K562 (cell line): ENCODE data around the gene EML3. TPM values are rescaled to one million over a fixed set of nuclear protein-coding genes. Genes with fewer than 3 reads are reported as not detected.

ENCODE experiments used
- ATF7 ChIP-seq: fragments of 450-650 bp; IDR thresholded peaks from 2 replicates; pipeline ENCODE4 v1.7.1; 2014; ENCODE audit warnings: mild to moderate bottlenecking, moderate library complexity
- CREM ChIP-seq: IDR thresholded peaks from 2 replicates; pipeline ENCODE4 v1.6.1; 2014; ENCODE audit warnings: antibody characterized with exemption, low read depth
- ESRRA ChIP-seq: fragments of 450-650 bp; IDR thresholded peaks from 2 replicates; pipeline ENCODE4 v1.6.1; 2014; ENCODE audit warnings: low read depth, mild to moderate bottlenecking, moderate library complexity, borderline replicate concordance
- HDAC1 ChIP-seq, 2 experiments: fragments of 450-650 bp; IDR thresholded peaks; 2 replicates each; pipeline ENCODE4 v1.6.1; 2016 to 2017; ENCODE audit warnings: inconsistent platforms in 1 of 2, mild to moderate bottlenecking in 1 of 2, moderate library complexity in 1 of 2
- HMGN3 ChIP-seq: IDR thresholded peaks from 2 replicates; pipeline ENCODE4 v1.6.1; 2011; ENCODE audit warnings: borderline replicate concordance, low read depth, mild to moderate bottlenecking, mixed read lengths, low read length; ENCODE audit not compliant: insufficient read length; ENCODE audit errors: extremely low read depth
- JUN ChIP-seq, 2 experiments: sonication (generic) in 1 of 2; formaldehyde crosslinking in 1 of 2; IDR thresholded peaks; 2 replicates each; pipeline versions ENCODE4 v1.6.1 to v1.8.0; 2012 to 2022; ENCODE audit warnings: borderline replicate concordance in 2 of 2, mild to moderate bottlenecking in 2 of 2, improper control_type of control experiment in 1 of 2, low read depth in 1 of 2, low read length in 1 of 2, missing genetic modification reagents in 1 of 2
- JUNB ChIP-seq: fragments of 450-650 bp; formaldehyde crosslinking; conservative IDR thresholded peaks from 2 replicates; pipeline ENCODE4 v1.4.0; 2020; ENCODE audit warnings: mild to moderate bottlenecking
- L3MBTL2 ChIP-seq: fragments of 450-650 bp; IDR thresholded peaks from 2 replicates; pipeline ENCODE4 v1.6.1; 2016; ENCODE audit warnings: mild to moderate bottlenecking, moderate library complexity
- NFIC ChIP-seq: fragments of 450-650 bp; IDR thresholded peaks from 2 replicates; pipeline ENCODE4 v1.6.1; 2017; ENCODE audit warnings: mild to moderate bottlenecking, inconsistent platforms
- PHF8 ChIP-seq: fragments of 200-600 bp; sonication (generic); IDR thresholded peaks from 2 replicates; pipeline ENCODE4 v1.6.1; 2012; ENCODE audit warnings: mixed run types, mild to moderate bottlenecking, inconsistent platforms, low read length, moderate library complexity, borderline replicate concordance
- RBFOX2 ChIP-seq: fragments of 200-400 bp; formaldehyde crosslinking; IDR thresholded peaks from 2 replicates; pipeline ENCODE4 v1.6.1; 2017; ENCODE audit warnings: low read depth, mild to moderate bottlenecking, low read length, moderate library complexity
- RCOR1 ChIP-seq, 2 experiments: IDR thresholded peaks; 2 replicates each; pipeline ENCODE4 v1.6.1; 2012; ENCODE audit warnings: low read depth in 2 of 2, low read length in 2 of 2, borderline replicate concordance in 1 of 2, improper control_type of control experiment in 1 of 2
- SMAD4 ChIP-seq: fragments of 250-450 bp; sonication (Bioruptor Pico); conservative IDR thresholded peaks from 2 replicates; pipeline ENCODE4 v1.8.0; 2021; ENCODE audit warnings: inconsistent platforms, mild to moderate bottlenecking, moderate library complexity
- TCF7L2 ChIP-seq: fragments of 150-350 bp; IDR thresholded peaks from 2 replicates; pipeline ENCODE4 v1.6.1; 2016; ENCODE audit warnings: low read depth, mild to moderate bottlenecking, low read length, moderate library complexity
- TEAD4 ChIP-seq, 2 experiments: sonication (generic) in 1 of 2; formaldehyde crosslinking in 1 of 2; IDR thresholded peaks; 2 replicates each; pipeline versions ENCODE4 v1.6.1 to v1.8.0; 2012 to 2022; ENCODE audit warnings: borderline replicate concordance in 1 of 2, inconsistent platforms in 1 of 2, low read length in 1 of 2, mild to moderate bottlenecking in 1 of 2, missing genetic modification reagents in 1 of 2
- WHSC1 ChIP-seq: IDR thresholded peaks from one replicate; pipeline ENCODE4 v1.6.1; 2012; ENCODE audit warnings: low read length, control low read depth, inconsistent platforms
- ZNF311 ChIP-seq: fragments of 250-450 bp; sonication (Bioruptor Pico); IDR thresholded peaks from 2 replicates; pipeline ENCODE4 v1.4.0; 2020; ENCODE audit warnings: mild to moderate bottlenecking, moderate library complexity
- polyA plus RNA-seq, 8 experiments: library from polyadenylated mRNA; depleted of rRNA in 4 of 8; stranded (reverse) in 5 of 8; unstranded in 3 of 8; fragments of >200 nt; fragmentation: Nextera tagmentation in 2 of 8; fragmentation: Illumina TruSeq in 1 of 8; extraction: Ambion mirVana in 2 of 8; extraction: Trizol in 1 of 8; gene quantifications; 2 replicates each; pipeline versions ENCODE4 v1.2.1 to v1.2.3, GENCODE V29; 2011 to 2014; ENCODE audit warnings: inconsistent platforms in 1 of 8, missing spikeins in 1 of 8
- total RNA-seq, 7 experiments: library from RNA; depleted of rRNA in 6 of 7; stranded (reverse); fragments of >200 nt in 6 of 7; fragmentation: Illumina TruSeq in 2 of 7; extraction: Trizol in 2 of 7; gene quantifications; 2 replicates each; pipeline versions ENCODE4 v1.2.1 to v1.2.3, GENCODE V29; 2011 to 2021; ENCODE audit warnings: low replicate concordance in 1 of 7
- TF ChIP-seq, protein P1 (sequence below): fragments of 250-450 bp; sonication (Bioruptor Pico); IDR thresholded peaks from 2 replicates; pipeline ENCODE4 v1.8.0; 2021; ENCODE audit warnings: moderate library complexity, mild to moderate bottlenecking, inconsistent platforms
- TF ChIP-seq, protein P2 (sequence below): fragments of 250-450 bp; sonication (Bioruptor Pico); IDR thresholded peaks from 2 replicates; pipeline ENCODE4 v1.8.0; 2022; ENCODE audit warnings: inconsistent platforms, mild to moderate bottlenecking, moderate library complexity, borderline replicate concordance
- TF ChIP-seq, protein P3 (sequence below): fragments of 250-450 bp; sonication (Bioruptor Pico); IDR thresholded peaks from 2 replicates; pipeline ENCODE4 v1.4.0; 2020

EML3 gene
- total and polyA plus RNA-seq, 9 of the 15 experiments (the other 6 are each of a cell fraction or from before 2014, with no cell fraction given): 0.32 to 90.5 (median 26.4) TPM

DNA sequence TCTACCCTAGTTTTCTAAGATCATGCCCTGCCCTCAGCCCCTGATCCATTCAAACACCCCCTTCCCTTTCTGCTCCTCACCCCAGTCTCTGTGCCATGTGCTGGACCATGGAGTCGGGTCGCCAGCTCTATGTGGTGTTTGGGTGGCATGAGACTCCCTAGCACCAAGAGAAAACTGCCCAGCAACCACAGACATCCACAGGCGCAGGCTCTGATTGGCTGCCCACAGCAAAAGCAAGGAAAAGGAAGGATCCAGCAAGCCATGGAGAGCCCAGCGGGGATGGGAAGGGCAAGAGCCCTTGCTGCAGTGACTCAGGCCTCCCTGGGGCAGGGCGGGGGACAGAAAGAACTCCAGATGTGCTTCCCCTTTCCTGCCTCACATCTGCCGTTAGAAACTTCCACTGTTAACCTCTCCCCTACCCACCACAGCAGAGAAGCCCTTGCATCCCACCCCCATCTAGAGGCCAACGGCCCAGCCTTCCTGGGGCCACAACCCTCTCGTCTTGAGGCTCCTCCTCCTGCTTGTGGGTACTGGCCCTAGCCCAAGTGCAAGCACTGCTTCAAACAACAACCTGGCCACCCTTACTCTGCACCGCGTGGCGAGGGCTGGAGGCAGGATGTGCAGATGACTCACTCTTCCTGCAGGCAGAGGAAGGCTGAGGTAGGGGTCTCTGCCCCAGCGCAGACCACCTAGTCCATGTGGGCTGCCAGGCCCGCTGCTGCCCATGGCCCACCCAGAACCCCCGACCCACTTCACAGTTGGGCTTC is 56.3 kb downstream of the EML3 start (continued):
- TF ChIP-seq ATF7 (peak; percentile 47; the same call in 1 of the 2 replicates), RBFOX2 (peak; percentile 58), NFIC (peak; percentile 76), TEAD4 (IDR thresholded peaks at IDR 0.05; ENCODE audit: low read length) (no peak), TEAD4 (CRISPR knock-in tag; IDR thresholded peaks at IDR 0.05; ENCODE audit: borderline replicate concordance) (no peak), JUN (IDR thresholded peaks at IDR 0.05; ENCODE audit: borderline replicate concordance, low read depth, low read length) (peak; percentile 26; the same call in 1 of the 2 replicates), JUN (CRISPR knock-in tag; IDR thresholded peaks at IDR 0.05; ENCODE audit: borderline replicate concordance) (no peak), SMAD4 (peak; percentile 19; the same call in 1 of the 2 replicates), HDAC1 (IDR thresholded peaks at IDR 0.05) (peak in 1 of 2 experiments; percentile 40; a peak in 1 of 4 replicates), HMGN3 (no peak), ZNF311 (peak; percentile 43; the same call in 1 of the 2 replicates), ESRRA (peak; percentile 32; the same call in 1 of the 2 replicates), TCF7L2 (no peak), CREM (peak; percentile 33; the same call in 1 of the 2 replicates), JUNB (peak; percentile 46; the same call in 1 of the 2 replicates), RCOR1 (IDR thresholded peaks at IDR 0.05; ENCODE audit: borderline replicate concordance in 1 of 2, low read depth in 2 of 2, low read length in 2 of 2) (0 out of 4 replicates have a peak, but pooled peaks of 1 of the 2 experiments have one; percentile 45), L3MBTL2 (peak; percentile 86), PHF8 (no peak), WHSC1 (no peak)
- TF ChIP-seq, protein P1, sequence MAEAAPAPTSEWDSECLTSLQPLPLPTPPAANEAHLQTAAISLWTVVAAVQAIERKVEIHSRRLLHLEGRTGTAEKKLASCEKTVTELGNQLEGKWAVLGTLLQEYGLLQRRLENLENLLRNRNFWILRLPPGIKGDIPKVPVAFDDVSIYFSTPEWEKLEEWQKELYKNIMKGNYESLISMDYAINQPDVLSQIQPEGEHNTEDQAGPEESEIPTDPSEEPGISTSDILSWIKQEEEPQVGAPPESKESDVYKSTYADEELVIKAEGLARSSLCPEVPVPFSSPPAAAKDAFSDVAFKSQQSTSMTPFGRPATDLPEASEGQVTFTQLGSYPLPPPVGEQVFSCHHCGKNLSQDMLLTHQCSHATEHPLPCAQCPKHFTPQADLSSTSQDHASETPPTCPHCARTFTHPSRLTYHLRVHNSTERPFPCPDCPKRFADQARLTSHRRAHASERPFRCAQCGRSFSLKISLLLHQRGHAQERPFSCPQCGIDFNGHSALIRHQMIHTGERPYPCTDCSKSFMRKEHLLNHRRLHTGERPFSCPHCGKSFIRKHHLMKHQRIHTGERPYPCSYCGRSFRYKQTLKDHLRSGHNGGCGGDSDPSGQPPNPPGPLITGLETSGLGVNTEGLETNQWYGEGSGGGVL (CRISPR knock-in tag): no peak
- TF ChIP-seq, protein P2, sequence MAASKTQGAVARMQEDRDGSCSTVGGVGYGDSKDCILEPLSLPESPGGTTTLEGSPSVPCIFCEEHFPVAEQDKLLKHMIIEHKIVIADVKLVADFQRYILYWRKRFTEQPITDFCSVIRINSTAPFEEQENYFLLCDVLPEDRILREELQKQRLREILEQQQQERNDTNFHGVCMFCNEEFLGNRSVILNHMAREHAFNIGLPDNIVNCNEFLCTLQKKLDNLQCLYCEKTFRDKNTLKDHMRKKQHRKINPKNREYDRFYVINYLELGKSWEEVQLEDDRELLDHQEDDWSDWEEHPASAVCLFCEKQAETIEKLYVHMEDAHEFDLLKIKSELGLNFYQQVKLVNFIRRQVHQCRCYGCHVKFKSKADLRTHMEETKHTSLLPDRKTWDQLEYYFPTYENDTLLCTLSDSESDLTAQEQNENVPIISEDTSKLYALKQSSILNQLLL (CRISPR knock-in tag): no peak
- TF ChIP-seq, protein P3, sequence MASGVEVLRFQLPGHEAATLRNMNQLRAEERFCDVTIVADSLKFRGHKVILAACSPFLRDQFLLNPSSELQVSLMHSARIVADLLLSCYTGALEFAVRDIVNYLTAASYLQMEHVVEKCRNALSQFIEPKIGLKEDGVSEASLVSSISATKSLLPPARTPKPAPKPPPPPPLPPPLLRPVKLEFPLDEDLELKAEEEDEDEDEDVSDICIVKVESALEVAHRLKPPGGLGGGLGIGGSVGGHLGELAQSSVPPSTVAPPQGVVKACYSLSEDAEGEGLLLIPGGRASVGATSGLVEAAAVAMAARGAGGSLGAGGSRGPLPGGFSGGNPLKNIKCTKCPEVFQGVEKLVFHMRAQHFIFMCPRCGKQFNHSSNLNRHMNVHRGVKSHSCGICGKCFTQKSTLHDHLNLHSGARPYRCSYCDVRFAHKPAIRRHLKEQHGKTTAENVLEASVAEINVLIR (CRISPR knock-in tag): peak; percentile 44; the same call in 1 of the 2 replicates
